ENCODE results near the gene SLF2.

DNA sequence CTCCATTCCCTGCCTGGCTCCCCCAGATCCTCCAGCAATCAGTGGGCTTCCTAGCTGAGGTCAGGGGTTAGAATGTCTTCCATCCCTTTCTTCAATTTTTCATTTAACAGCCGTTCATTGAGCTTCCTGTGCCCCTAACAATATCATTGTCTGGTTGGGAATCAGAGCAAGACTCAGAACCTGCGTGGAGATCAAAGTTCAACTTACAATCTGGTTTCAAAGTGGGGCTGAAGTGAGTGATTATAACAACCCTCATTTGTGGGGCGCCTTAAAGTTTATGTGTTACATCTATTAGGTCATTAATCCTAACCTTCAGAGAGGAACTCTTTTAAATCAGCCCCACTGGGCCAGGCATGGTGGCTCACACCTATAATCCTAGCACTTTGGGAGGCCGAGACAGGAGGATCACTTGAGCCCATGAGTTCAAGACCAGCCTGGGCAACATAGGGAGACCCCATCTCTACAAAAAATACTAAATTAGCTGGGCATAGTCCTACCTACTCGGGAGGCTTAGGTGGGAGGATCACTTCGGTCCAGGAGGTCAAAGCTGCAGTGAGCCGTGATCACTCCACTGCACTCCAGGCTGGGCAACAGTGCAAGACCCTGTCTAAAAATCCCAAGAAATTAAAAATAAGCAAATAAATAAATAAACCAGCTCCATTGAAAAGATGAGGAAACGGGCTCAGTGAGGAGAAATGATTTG is 45.4 kb upstream of the SLF2 start:
- TF ChIP-seq, protein P1, sequence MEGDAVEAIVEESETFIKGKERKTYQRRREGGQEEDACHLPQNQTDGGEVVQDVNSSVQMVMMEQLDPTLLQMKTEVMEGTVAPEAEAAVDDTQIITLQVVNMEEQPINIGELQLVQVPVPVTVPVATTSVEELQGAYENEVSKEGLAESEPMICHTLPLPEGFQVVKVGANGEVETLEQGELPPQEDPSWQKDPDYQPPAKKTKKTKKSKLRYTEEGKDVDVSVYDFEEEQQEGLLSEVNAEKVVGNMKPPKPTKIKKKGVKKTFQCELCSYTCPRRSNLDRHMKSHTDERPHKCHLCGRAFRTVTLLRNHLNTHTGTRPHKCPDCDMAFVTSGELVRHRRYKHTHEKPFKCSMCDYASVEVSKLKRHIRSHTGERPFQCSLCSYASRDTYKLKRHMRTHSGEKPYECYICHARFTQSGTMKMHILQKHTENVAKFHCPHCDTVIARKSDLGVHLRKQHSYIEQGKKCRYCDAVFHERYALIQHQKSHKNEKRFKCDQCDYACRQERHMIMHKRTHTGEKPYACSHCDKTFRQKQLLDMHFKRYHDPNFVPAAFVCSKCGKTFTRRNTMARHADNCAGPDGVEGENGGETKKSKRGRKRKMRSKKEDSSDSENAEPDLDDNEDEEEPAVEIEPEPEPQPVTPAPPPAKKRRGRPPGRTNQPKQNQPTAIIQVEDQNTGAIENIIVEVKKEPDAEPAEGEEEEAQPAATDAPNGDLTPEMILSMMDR (IDR thresholded peaks at IDR 0.05): no peak
- no peak for TF ChIP-seq POLR2A (IDR thresholded peaks at IDR 0.05)

All from lower leg skin (tissue), 3 donors.